Stimulated activated naive CD8-positive, alpha-beta T cell treated with anti-CD3 and anti-CD28 coated beads, Interleukin-15, Interleukin-2, amounts not matched to agents 100 ng/mL and 50 ng/mL, for 24 hours (primary cell): ENCODE results near the gene TMEM223.
"Not testable (repeated sequence)": the region's sequence is repeated elsewhere in the genome, so short reads cannot be mapped to it uniquely, and the experiment has no call there.

Source experiments
- H3K27ac Mint-ChIP-seq: one replicate; pipeline ENCODE4 v1.8.0; 2021; ENCODE audit warnings: mild to moderate bottlenecking, mixed read lengths
- H3K27me3 Mint-ChIP-seq: one replicate; pipeline ENCODE4 v1.8.0; 2021; ENCODE audit warnings: mixed read lengths
- H3K36me3 Mint-ChIP-seq: one replicate; pipeline ENCODE4 v1.8.0; 2021; ENCODE audit warnings: low read depth, mixed read lengths
- H3K4me1 Mint-ChIP-seq: one replicate; pipeline ENCODE4 v1.8.0; 2021; ENCODE audit warnings: low read depth, mixed read lengths
- H3K4me3 Mint-ChIP-seq: one replicate; pipeline ENCODE4 v1.8.0; 2021; ENCODE audit warnings: mild to moderate bottlenecking, mixed read lengths
- H3K9me3 Mint-ChIP-seq: one replicate; pipeline ENCODE4 v1.8.0; 2021; ENCODE audit warnings: mixed read lengths

The TMEM223 gene

GRCh38 chr11:62749931-62750330 is 41.9 kb downstream of the TMEM223 start:
- not testable (repeated sequence) for H3K36me3 Mint-ChIP-seq, H3K27me3 Mint-ChIP-seq, H3K27ac Mint-ChIP-seq, H3K4me3 Mint-ChIP-seq, H3K9me3 Mint-ChIP-seq
- H3K4me1 Mint-ChIP-seq, result peaks cover 35% of the 10 kb centered on the region

GRCh38 chr11:62747475-62748160 is 44.2 kb downstream of the TMEM223 start:
- Mint-ChIP-seq H3K36me3 (peaks cover 5% of the 10 kb centered on the region), H3K27me3 (no peaks in the 10 kb centered on the region), H3K4me3 (no peak overlapping the region), H3K9me3 (no peaks in the 10 kb centered on the region), H3K4me1 (peaks cover 16% of the 10 kb centered on the region), H3K27ac (no peak overlapping the region)
